Panc1 (cell line): ENCODE results near the gene SEPHS2. TPM values are rescaled to one million over a fixed set of nuclear protein-coding genes. Genes with fewer than 3 reads are reported as not detected.

ENCODE experiments used
- ATAC-seq: fragments of 200-7000 bp; cut with Tn5 transposase; 2 replicates; pipeline ENCODE4 v1.9.1; 2020; ENCODE audit warnings: mild to moderate bottlenecking, moderate library complexity
- BruUV-seq: library from RNA; stranded (reverse); fragments of 400-500 nt; replicated peaks from 2 replicates; lab custom pipeline; 2021; lab: Mats Ljungman, UMichigan
- CTCF ChIA-PET: fragments of 300-600 bp; sonication (Branson Sonifier 250); formaldehyde crosslinking; loops from one replicate; lab custom pipeline; 2022; ENCODE audit warnings: antibody characterized with exemption; lab: Charles Lee
- POLR2A ChIA-PET: fragments of 300-600 bp; sonication (Branson Sonifier 250); formaldehyde crosslinking; loops from one replicate; lab custom pipeline; 2022; ENCODE audit warnings: antibody characterized with exemption; lab: Charles Lee
- DNase-seq: peaks from one replicate; pipeline ENCODE4 v3.0.0-alpha.2; 2010; ENCODE audit warnings: low read depth, low spot score
- H3K27ac ChIP-seq: 2 replicates; pipeline ENCODE4 v1.5.1; 2011; ENCODE audit warnings: mild to moderate bottlenecking, low read length, inconsistent platforms
- H3K27me3 ChIP-seq: fragments of 200-500 bp; sonication (Bioruptor generic); 2 replicates; pipeline ENCODE4 v1.6.0; 2014; ENCODE audit warnings: low read length, inconsistent platforms; ENCODE audit not compliant: control insufficient read depth, insufficient read depth
- H3K36me3 ChIP-seq: fragments of 200-500 bp; sonication (Bioruptor generic); 2 replicates; pipeline ENCODE4 v1.5.1; 2014; ENCODE audit warnings: inconsistent platforms, mild to moderate bottlenecking, low read length, moderate library complexity; ENCODE audit not compliant: control insufficient read depth, insufficient read depth
- H3K4me1 ChIP-seq: 2 replicates; pipeline ENCODE4 v1.5.1; 2011; ENCODE audit warnings: inconsistent platforms, mild to moderate bottlenecking, low read length, moderate library complexity; ENCODE audit not compliant: control insufficient read depth, insufficient read depth
- H3K4me3 ChIP-seq, 2 experiments: 2 replicates each; pipeline ENCODE4 v1.5.1; 2011 to 2012; ENCODE audit warnings: low read depth in 2 of 2, low read length in 2 of 2, mild to moderate bottlenecking in 2 of 2, inconsistent platforms in 1 of 2, moderate library complexity in 1 of 2
- H3K9me3 ChIP-seq: fragments of 200-500 bp; sonication (Bioruptor generic); 2 replicates; pipeline ENCODE4 v1.5.1; 2014; ENCODE audit warnings: low read depth, mild to moderate bottlenecking, inconsistent platforms, low read length, moderate library complexity; ENCODE audit not compliant: control insufficient read depth, insufficient read depth
- CTCF ChIP-seq: fragments of 450-650 bp; IDR thresholded peaks from 2 replicates; pipeline ENCODE4 v1.5.1; 2017; ENCODE audit warnings: mild to moderate bottlenecking
- POLR2AphosphoS5 ChIP-seq: IDR thresholded peaks from 2 replicates; pipeline ENCODE4 v1.6.1; 2012; ENCODE audit warnings: mild to moderate bottlenecking, low read depth, low read length, moderate library complexity
- REST ChIP-seq, 2 experiments: IDR thresholded peaks; 2 replicates each; pipeline ENCODE4 v1.6.1; 2011 to 2012; ENCODE audit warnings: low read depth in 2 of 2, control low read depth in 1 of 2, low read length in 1 of 2, mild to moderate bottlenecking in 1 of 2, moderate library complexity in 1 of 2; ENCODE audit not compliant: insufficient read depth in 1 of 2
- SIN3A ChIP-seq: IDR thresholded peaks from 2 replicates; pipeline ENCODE4 v1.6.1; 2012; ENCODE audit warnings: low read depth, mild to moderate bottlenecking, low read length, moderate library complexity, borderline replicate concordance; ENCODE audit not compliant: insufficient read depth
- TCF7L2 ChIP-seq: IDR thresholded peaks from 2 replicates; pipeline ENCODE4 v1.6.1; 2011; ENCODE audit warnings: mild to moderate bottlenecking, low read depth, low read length, inconsistent platforms
- in situ Hi-C: cut with HindIII; loops from 2 replicates; pipeline ENCODE4 v1.10.0; 2016; ENCODE audit warnings: low sequenced_read_pairs, low pct_unique_long_range_greater_than_20kb
- intact Hi-C: fragments of 100-400 bp; cut with micrococcal nuclease; formaldehyde crosslinking; loops from one replicate; pipeline ENCODE4 v1.10.0; 2022; ENCODE audit not compliant: unreplicated experiment
- total RNA-seq: library from RNA; stranded (reverse); gene quantifications from one replicate; pipeline ENCODE4 v1.2.1, GENCODE V29; 2021; ENCODE audit not compliant: unreplicated experiment

The SEPHS2 gene
- total RNA-seq, 1 experiment from 2014 or later: 68.5 TPM

GRCh38 chr16:30449116-30449435, 3.4 kb upstream of the SEPHS2 start:
- POLR2A ChIA-PET: interaction anchor here (0.5 kb wide), 1 partner anchor 13 kb away, joined by 8 read pairs; no protein-coding TSS in a partner anchor
- no TSS peak for BruUV-seq
- in situ Hi-C loops (no loop called here), intact Hi-C loops (loop anchor here (10.0 kb wide), 1 partner anchor 76 kb away; the partner anchor contains the start of gene ZNF768)
- CTCF ChIA-PET: interaction anchor here (0.6 to 0.7 kb wide), 9 partner anchors 10 to 1416 kb away, joined by 3 to 6 read pairs (median 4); no protein-coding TSS in a partner anchor
- Histone ChIP-seq H3K27me3 (no peaks in the 10 kb centered on the region), H3K36me3 (0 out of 2 replicates have a peak, but pooled peaks cover 1% of the 10 kb centered on the region), H3K4me3 (no peak overlapping the region), H3K27ac (no peak overlapping the region), H3K9me3 (no peaks in the 10 kb centered on the region), H3K4me1 (peaks cover 4% of the 10 kb centered on the region)
- TF ChIP-seq TCF7L2: no peak
- no peak for TF ChIP-seq SIN3A
- TF ChIP-seq REST (IDR thresholded peaks at IDR 0.05; ENCODE audit: insufficient read depth in 1 of 2, low read depth in 2 of 2, low read length in 1 of 2): no peak
- DNase-seq (no peak), ATAC-seq (no peak)

GRCh38 chr16:30447512-30448226, 2.0 kb upstream of the SEPHS2 start:
- TF ChIP-seq CTCF (no peak), REST (IDR thresholded peaks at IDR 0.05; ENCODE audit: insufficient read depth in 1 of 2, low read depth in 2 of 2, low read length in 1 of 2) (no peak), POLR2AphosphoS5 (no peak), SIN3A (no peak), TCF7L2 (no peak)
- Histone ChIP-seq H3K4me3 (no peak overlapping the region), H3K9me3 (no peaks in the 10 kb centered on the region), H3K36me3 (0 out of 2 replicates have a peak, but pooled peaks cover 5% of the 10 kb centered on the region), H3K4me1 (peaks cover 14% of the 10 kb centered on the region), H3K27ac (no peak overlapping the region), H3K27me3 (no peaks in the 10 kb centered on the region)
- in situ Hi-C loops: no loop called here
- BruUV-seq: no TSS peak
- no peak for DNase-seq
- POLR2A ChIA-PET: no interaction called here
- ATAC-seq: no peak
- intact Hi-C loops: loop anchor here (10.0 kb wide), 1 partner anchor 77 kb away; the partner anchor contains the start of gene ZNF768
- CTCF ChIA-PET: interaction anchor here (0.7 to 0.8 kb wide), 2 partner anchors 18 to 51 kb away, joined by 3 to 4 read pairs; partner anchors contain the start of gene DCTPP1
